Rectal smooth muscle tissue (tissue), 1 donor: Measurements from ENCODE around the gene OR10A2.
"Not testable (repeated sequence)": the region's sequence is repeated elsewhere in the genome, so short reads cannot be mapped to it uniquely, and the experiment has no call there.

Experiments used
- H3K27ac ChIP-seq: one replicate; pipeline ENCODE4 v1.7.0; 2013; ENCODE audit warnings: low read depth, low read length, inconsistent platforms
- H3K27me3 ChIP-seq: one replicate; pipeline ENCODE4 v1.7.0; 2013; ENCODE audit warnings: low read length; ENCODE audit not compliant: control insufficient read depth, insufficient read depth
- H3K36me3 ChIP-seq: one replicate; pipeline ENCODE4 v1.7.0; 2013; ENCODE audit warnings: low read length; ENCODE audit not compliant: control insufficient read depth, insufficient read depth
- H3K4me1 ChIP-seq: one replicate; pipeline ENCODE4 v1.7.0; 2013; ENCODE audit warnings: low read length; ENCODE audit not compliant: control insufficient read depth, insufficient read depth
- H3K4me3 ChIP-seq: one replicate; pipeline ENCODE4 v1.7.0; 2013; ENCODE audit warnings: low read length
- H3K9ac ChIP-seq: one replicate; pipeline ENCODE4 v1.7.0; 2013; ENCODE audit warnings: low read length

OR10A2 gene

GRCh38 chr11:6850526-6850925 is 12.3 kb upstream of the OR10A2 start:
- H3K4me3 ChIP-seq: no peak overlapping the region
- H3K9ac ChIP-seq: no peak overlapping the region
- no peaks in the 10 kb centered on the region for H3K4me1 ChIP-seq
- H3K36me3 ChIP-seq: no peaks in the 10 kb centered on the region
- H3K27ac ChIP-seq: no peak overlapping the region
- no peaks in the 10 kb centered on the region for H3K27me3 ChIP-seq

GRCh38 chr11:6854801-6855200 is 8.1 kb upstream of the OR10A2 start:
- H3K4me1 ChIP-seq, H3K9ac ChIP-seq, H3K4me3 ChIP-seq, H3K36me3 ChIP-seq, H3K27ac ChIP-seq, H3K27me3 ChIP-seq: not testable (repeated sequence)

- Histone ChIP-seq H3K4me3 (no peak overlapping the region), H3K27me3 (no peaks in the 10 kb centered on the region), H3K36me3 (no peaks in the 10 kb centered on the region), H3K4me1 (no peaks in the 10 kb centered on the region), H3K27ac (no peak overlapping the region), H3K9ac (no peak overlapping the region)
Measured at GRCh38 chr11:6855971-6856541, 6.8 kb upstream of the OR10A2 start.

- Histone ChIP-seq H3K36me3 (no peaks in the 10 kb centered on the region), H3K4me3 (no peak overlapping the region), H3K9ac (no peak overlapping the region), H3K4me1 (no peaks in the 10 kb centered on the region), H3K27ac (no peak overlapping the region), H3K27me3 (no peaks in the 10 kb centered on the region)
Measured at GRCh38 chr11:6856871-6857270, 6.0 kb upstream of the OR10A2 start.

GRCh38 chr11:6864438-6864837 is 1.6 kb downstream of the OR10A2 start:
- Histone ChIP-seq H3K36me3 (no peaks in the 10 kb centered on the region), H3K27ac (no peak overlapping the region), H3K4me3 (no peak overlapping the region), H3K9ac (no peak overlapping the region), H3K4me1 (no peaks in the 10 kb centered on the region), H3K27me3 (no peaks in the 10 kb centered on the region)

GRCh38 chr11:6871278-6871677 is 8.4 kb downstream of the OR10A2 start:
- H3K4me1 ChIP-seq: no peaks in the 10 kb centered on the region
- H3K36me3 ChIP-seq: no peaks in the 10 kb centered on the region
- H3K4me3 ChIP-seq: no peak overlapping the region
- no peaks in the 10 kb centered on the region for H3K27me3 ChIP-seq
- H3K27ac ChIP-seq: no peak overlapping the region
- no peak overlapping the region for H3K9ac ChIP-seq

- Histone ChIP-seq H3K36me3 (no peaks in the 10 kb centered on the region), H3K27me3 (no peaks in the 10 kb centered on the region), H3K4me3 (no peak overlapping the region), H3K9ac (no peak overlapping the region), H3K4me1 (no peaks in the 10 kb centered on the region), H3K27ac (no peak overlapping the region)
Measured at GRCh38 chr11:6875761-6876160, 12.9 kb downstream of the OR10A2 start.

GRCh38 chr11:6876325-6876724 is 13.5 kb downstream of the OR10A2 start, which contains the start of gene OR10A4:
Gene OR10A4 (plus strand): TSS chr11:6876625. CDS start chr11:6876648, 23 bp downstream.
- Histone ChIP-seq H3K4me1 (no peaks in the 10 kb centered on the region), H3K36me3 (no peaks in the 10 kb centered on the region), H3K4me3 (no peak within 1 kb of the TSS), H3K27me3 (no peaks in the 10 kb centered on the region), H3K9ac (no peak within 1 kb of the TSS), H3K27ac (no peak within 1 kb of the TSS)

- Histone ChIP-seq H3K27me3 (no peaks in the 10 kb centered on the region), H3K9ac (no peak overlapping the region), H3K4me3 (no peak overlapping the region), H3K27ac (no peak overlapping the region), H3K4me1 (no peaks in the 10 kb centered on the region), H3K36me3 (no peaks in the 10 kb centered on the region)
Measured at GRCh38 chr11:6876914-6877313, 14.1 kb downstream of the OR10A2 start.

GRCh38 chr11:6882751-6883150 is 19.9 kb downstream of the OR10A2 start:
- Histone ChIP-seq H3K4me3 (no peak overlapping the region), H3K27ac (no peak overlapping the region), H3K4me1 (no peaks in the 10 kb centered on the region), H3K27me3 (no peaks in the 10 kb centered on the region), H3K36me3 (no peaks in the 10 kb centered on the region), H3K9ac (no peak overlapping the region)

GRCh38 chr11:6887711-6888110 is 24.9 kb downstream of the OR10A2 start:
- not testable (repeated sequence) for H3K27ac ChIP-seq, H3K4me3 ChIP-seq, H3K36me3 ChIP-seq, H3K9ac ChIP-seq, H3K4me1 ChIP-seq, H3K27me3 ChIP-seq

GRCh38 chr11:6888830-6889229 is 26.0 kb downstream of the OR10A2 start:
- Histone ChIP-seq H3K36me3 (no peaks in the 10 kb centered on the region), H3K27ac (no peak overlapping the region)

GRCh38 chr11:6889835-6890234 is 27.0 kb downstream of the OR10A2 start:
- H3K27ac ChIP-seq: no peak overlapping the region
- no peak overlapping the region for H3K9ac ChIP-seq
- H3K36me3 ChIP-seq: no peaks in the 10 kb centered on the region
- no peak overlapping the region for H3K4me3 ChIP-seq
- H3K27me3 ChIP-seq: no peaks in the 10 kb centered on the region
- no peaks in the 10 kb centered on the region for H3K4me1 ChIP-seq

More at GRCh38 chr11:6888830-6889229, 26.0 kb downstream of the OR10A2 start:
- no peak overlapping the region for H3K9ac ChIP-seq
- H3K4me1 ChIP-seq: no peaks in the 10 kb centered on the region
- H3K27me3 ChIP-seq: no peaks in the 10 kb centered on the region
- no peak overlapping the region for H3K4me3 ChIP-seq
